ENCODE data around the gene OR2W3. TPM values are rescaled to one million over a fixed set of nuclear protein-coding genes. Genes with fewer than 3 reads are reported as not detected.

Gene OR2W3
- 1 to 10 TPM in 1 of 2 donors, under 1 TPM in 1; 0.23 to 2.4 TPM for total RNA-seq

- no peaks in the 10 kb centered on the region for H3K36me3 ChIP-seq
- intact Hi-C loops (cut with DNase I), result no loop called here
- no peak for DNase-seq (ENCODE audit: low spot score)
- no peaks in the 10 kb centered on the region for H3K9me3 ChIP-seq
- no peaks in the 10 kb centered on the region for H3K4me1 ChIP-seq (replicated peaks)
- TF ChIP-seq POLR2A (IDR thresholded peaks at IDR 0.05) (no peak), CTCF (IDR thresholded peaks at IDR 0.05) (no peak), POLR2AphosphoS5 (IDR thresholded peaks at IDR 0.05) (no peak)
- no peak within 1 kb of the TSS for H3K27ac ChIP-seq
- H3K4me3 ChIP-seq, result no peak within 1 kb of the TSS
- no peaks in the 10 kb centered on the region for H3K27me3 ChIP-seq (replicated peaks; ENCODE audit: insufficient read depth)
- 44% methylated on average over 2 of the region's 2 CpGs for WGBS
Measured at GRCh38 chr1:247895163-247895637, at the start of gene OR2W3. Gene OR2W3, plus strand, starts transcription at chr1:247895587. Its CDS starts 0 bp downstream, at chr1:247895587.

DNA sequence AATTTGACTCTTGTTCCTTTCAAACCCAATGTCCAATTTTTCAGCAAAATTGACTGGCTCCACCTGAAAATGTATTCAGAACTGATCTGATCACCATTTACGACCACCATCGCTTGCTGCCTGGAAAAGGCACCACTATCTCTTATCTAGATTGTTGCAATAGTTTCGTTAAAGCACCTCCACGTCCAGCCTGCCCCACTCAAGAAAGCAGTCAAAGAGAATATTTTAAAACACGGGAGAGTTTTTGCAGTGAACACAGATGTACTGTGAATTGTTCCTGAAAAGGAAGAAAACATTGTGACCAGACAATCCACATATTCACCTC, 49.7 kb upstream of the OR2W3 start:
- intact Hi-C loops (cut with DNase I), result no loop called here
- DNase-seq (ENCODE audit: low spot score), result no peak
- WGBS, result 57% methylated on average over 5 of the region's 5 CpGs
- Histone ChIP-seq H3K4me1 (replicated peaks) (no peaks in the 10 kb centered on the region), H3K4me3 (no peak overlapping the region), H3K9me3 (no peaks in the 10 kb centered on the region), H3K27me3 (replicated peaks; ENCODE audit: insufficient read depth) (no peaks in the 10 kb centered on the region), H3K36me3 (no peaks in the 10 kb centered on the region), H3K27ac (no peak overlapping the region)
- TF ChIP-seq POLR2A (IDR thresholded peaks at IDR 0.05), result no peak
- TF ChIP-seq POLR2AphosphoS5 (IDR thresholded peaks at IDR 0.05), result no peak
- no peak for TF ChIP-seq CTCF (IDR thresholded peaks at IDR 0.05)

DNA sequence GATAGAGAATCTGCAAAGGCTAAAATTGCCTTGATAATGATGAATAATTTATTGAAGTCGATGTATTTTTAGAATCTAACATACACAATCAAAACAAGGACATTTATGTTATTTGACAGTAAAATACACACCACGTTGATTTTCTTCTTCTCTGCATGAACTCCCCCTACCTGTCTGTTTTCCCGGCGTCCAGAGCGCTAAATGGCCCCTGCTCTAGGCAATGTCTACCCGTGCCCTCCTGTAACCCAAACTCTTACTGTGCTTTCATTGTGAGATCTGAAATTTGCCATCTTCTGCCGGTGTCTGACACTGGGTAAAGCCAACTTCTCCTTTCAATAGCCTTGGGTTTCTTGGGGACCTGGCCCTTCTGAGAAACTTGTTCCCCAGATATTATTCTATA, 47.0 kb upstream of the OR2W3 start:
- Histone ChIP-seq H3K27ac (no peak overlapping the region), H3K4me1 (replicated peaks) (no peaks in the 10 kb centered on the region), H3K9me3 (no peaks in the 10 kb centered on the region), H3K4me3 (no peak overlapping the region), H3K27me3 (replicated peaks; ENCODE audit: insufficient read depth) (no peaks in the 10 kb centered on the region), H3K36me3 (no peaks in the 10 kb centered on the region)
- 52% methylated on average over 7 of the region's 7 CpGs for WGBS
- DNase-seq (ENCODE audit: low spot score), result no peak
- intact Hi-C loops (cut with DNase I), result no loop called here
- TF ChIP-seq CTCF (IDR thresholded peaks at IDR 0.05) (no peak), POLR2AphosphoS5 (IDR thresholded peaks at IDR 0.05) (no peak), POLR2A (IDR thresholded peaks at IDR 0.05) (no peak)

GRCh38 chr1:247849616-247850015, 45.8 kb upstream of the OR2W3 start:
- Histone ChIP-seq H3K27ac (no peak overlapping the region), H3K9me3 (no peaks in the 10 kb centered on the region), H3K4me3 (no peak overlapping the region), H3K4me1 (replicated peaks) (no peaks in the 10 kb centered on the region), H3K27me3 (replicated peaks; ENCODE audit: insufficient read depth) (no peaks in the 10 kb centered on the region), H3K36me3 (no peaks in the 10 kb centered on the region)
- no peak for DNase-seq (ENCODE audit: low spot score)
- 96% methylated on average over 1 of the region's 1 CpG for WGBS
- intact Hi-C loops (cut with DNase I), result no loop called here
- TF ChIP-seq POLR2AphosphoS5 (IDR thresholded peaks at IDR 0.05), result no peak

DNA sequence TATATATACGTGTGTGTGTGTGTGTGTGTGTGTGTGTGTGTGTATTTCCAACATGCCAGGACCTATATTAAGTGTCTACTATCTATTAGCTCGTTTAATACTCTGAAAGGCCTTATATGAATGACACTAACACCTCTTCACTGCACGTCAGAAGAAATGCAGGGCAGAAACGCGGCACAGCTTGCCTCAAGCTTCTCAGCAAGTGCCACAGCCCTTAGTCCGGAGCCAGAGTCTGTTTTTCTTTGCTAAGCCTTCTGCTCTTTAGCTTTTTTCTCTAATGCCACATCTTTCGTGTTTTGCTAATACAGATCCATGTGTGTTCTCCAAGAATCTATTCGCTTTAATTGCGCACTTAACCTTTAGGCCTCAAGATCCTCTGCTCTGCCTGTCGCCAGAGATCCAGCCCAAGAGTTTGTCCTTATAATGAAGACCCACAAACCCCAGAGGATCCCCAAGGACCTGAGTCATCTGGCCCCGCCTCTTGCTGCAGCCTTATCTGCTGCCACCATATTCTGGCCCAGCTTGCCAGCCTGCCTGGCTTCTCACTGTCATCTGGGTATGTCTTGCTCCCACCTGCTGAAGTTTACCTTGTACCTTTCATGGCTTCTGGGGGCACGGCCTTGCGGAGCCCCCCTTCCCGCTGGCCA, 40.4 kb upstream of the OR2W3 start:
- H3K27ac ChIP-seq, result no peak overlapping the region
- H3K9me3 ChIP-seq, result no peaks in the 10 kb centered on the region
- no peak for DNase-seq (ENCODE audit: low spot score)
- no peak for TF ChIP-seq POLR2A (IDR thresholded peaks at IDR 0.05)
- no peak for TF ChIP-seq POLR2AphosphoS5 (IDR thresholded peaks at IDR 0.05)
- no peak for TF ChIP-seq CTCF (IDR thresholded peaks at IDR 0.05)
- no peak overlapping the region for H3K4me3 ChIP-seq
- intact Hi-C loops (cut with DNase I), result no loop called here
- no peaks in the 10 kb centered on the region for H3K4me1 ChIP-seq (replicated peaks)
- no peaks in the 10 kb centered on the region for H3K36me3 ChIP-seq
- WGBS, result 89% methylated on average over 14 of the region's 14 CpGs
- H3K27me3 ChIP-seq (replicated peaks; ENCODE audit: insufficient read depth), result no peaks in the 10 kb centered on the region

All from prostate gland (tissue), 2 donors.